ENCODE data around the gene FREY1.

DNA sequence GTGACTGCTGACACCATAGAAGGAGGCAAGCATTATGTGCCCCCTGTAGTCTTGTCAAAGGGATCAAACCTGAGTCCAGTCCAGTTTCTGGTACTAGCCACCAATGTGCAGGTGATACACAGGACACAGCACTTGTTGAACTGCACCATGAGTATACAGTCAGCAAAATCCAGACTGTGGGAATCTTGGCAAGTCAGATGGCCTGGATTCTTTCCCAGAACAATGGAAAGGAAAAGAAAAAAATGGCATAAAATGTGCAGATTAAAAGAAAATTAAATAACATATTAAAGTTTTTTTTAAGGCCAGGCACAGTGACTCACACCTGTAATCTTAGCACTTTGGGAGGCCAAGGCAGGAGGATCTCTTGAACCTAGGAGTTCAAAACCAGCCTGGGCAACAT lies 43.0 kb downstream of the FREY1 start:
- no peak for TF ChIP-seq BRF1 (IDR thresholded peaks at IDR 0.05; ENCODE audit: borderline replicate concordance, extremely low read depth, insufficient read length)
- TF ChIP-seq, protein P1, sequence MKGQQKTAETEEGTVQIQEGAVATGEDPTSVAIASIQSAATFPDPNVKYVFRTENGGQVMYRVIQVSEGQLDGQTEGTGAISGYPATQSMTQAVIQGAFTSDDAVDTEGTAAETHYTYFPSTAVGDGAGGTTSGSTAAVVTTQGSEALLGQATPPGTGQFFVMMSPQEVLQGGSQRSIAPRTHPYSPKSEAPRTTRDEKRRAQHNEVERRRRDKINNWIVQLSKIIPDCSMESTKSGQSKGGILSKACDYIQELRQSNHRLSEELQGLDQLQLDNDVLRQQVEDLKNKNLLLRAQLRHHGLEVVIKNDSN (CRISPR knock-in tag; IDR thresholded peaks at IDR 0.05), result no peak
- TF ChIP-seq, protein P2, sequence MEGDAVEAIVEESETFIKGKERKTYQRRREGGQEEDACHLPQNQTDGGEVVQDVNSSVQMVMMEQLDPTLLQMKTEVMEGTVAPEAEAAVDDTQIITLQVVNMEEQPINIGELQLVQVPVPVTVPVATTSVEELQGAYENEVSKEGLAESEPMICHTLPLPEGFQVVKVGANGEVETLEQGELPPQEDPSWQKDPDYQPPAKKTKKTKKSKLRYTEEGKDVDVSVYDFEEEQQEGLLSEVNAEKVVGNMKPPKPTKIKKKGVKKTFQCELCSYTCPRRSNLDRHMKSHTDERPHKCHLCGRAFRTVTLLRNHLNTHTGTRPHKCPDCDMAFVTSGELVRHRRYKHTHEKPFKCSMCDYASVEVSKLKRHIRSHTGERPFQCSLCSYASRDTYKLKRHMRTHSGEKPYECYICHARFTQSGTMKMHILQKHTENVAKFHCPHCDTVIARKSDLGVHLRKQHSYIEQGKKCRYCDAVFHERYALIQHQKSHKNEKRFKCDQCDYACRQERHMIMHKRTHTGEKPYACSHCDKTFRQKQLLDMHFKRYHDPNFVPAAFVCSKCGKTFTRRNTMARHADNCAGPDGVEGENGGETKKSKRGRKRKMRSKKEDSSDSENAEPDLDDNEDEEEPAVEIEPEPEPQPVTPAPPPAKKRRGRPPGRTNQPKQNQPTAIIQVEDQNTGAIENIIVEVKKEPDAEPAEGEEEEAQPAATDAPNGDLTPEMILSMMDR (IDR thresholded peaks at IDR 0.05 in 2 of 3, conservative IDR thresholded peaks at IDR 0.05 in 1 of 3; ENCODE audit: insufficient read depth in 2 of 3, low read depth in 1 of 3, low read length in 3 of 3), result no peak
- no peak for TF ChIP-seq POLR2A (conservative IDR thresholded peaks at IDR 0.05)
- TF ChIP-seq SOX6 (IDR thresholded peaks at IDR 0.05), result no peak
- TF ChIP-seq RHOXF2B (CRISPR knock-in tag; conservative IDR thresholded peaks at IDR 0.05), result no peak
- no peak for TF ChIP-seq ARID2 (IDR thresholded peaks at IDR 0.05)
- TF ChIP-seq HNRNPUL1 (IDR thresholded peaks at IDR 0.05; ENCODE audit: low read length), result no peak
- TF ChIP-seq DDX20 (tag; IDR thresholded peaks at IDR 0.05; ENCODE audit: low read depth), result no peak
- TF ChIP-seq, protein P3, sequence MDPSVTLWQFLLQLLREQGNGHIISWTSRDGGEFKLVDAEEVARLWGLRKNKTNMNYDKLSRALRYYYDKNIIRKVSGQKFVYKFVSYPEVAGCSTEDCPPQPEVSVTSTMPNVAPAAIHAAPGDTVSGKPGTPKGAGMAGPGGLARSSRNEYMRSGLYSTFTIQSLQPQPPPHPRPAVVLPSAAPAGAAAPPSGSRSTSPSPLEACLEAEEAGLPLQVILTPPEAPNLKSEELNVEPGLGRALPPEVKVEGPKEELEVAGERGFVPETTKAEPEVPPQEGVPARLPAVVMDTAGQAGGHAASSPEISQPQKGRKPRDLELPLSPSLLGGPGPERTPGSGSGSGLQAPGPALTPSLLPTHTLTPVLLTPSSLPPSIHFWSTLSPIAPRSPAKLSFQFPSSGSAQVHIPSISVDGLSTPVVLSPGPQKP (CRISPR knock-in tag; IDR thresholded peaks at IDR 0.05), result no peak
- no peak for TF ChIP-seq MYC (IDR thresholded peaks at IDR 0.05; ENCODE audit: low read depth, low read length)
- no peak for TF ChIP-seq MYC (CRISPR knock-in tag; IDR thresholded peaks at IDR 0.05; ENCODE audit: borderline replicate concordance, low read depth)
- TF ChIP-seq EZH2 (IDR thresholded peaks at IDR 0.05; ENCODE audit: borderline replicate concordance, low read depth, low read length), result no peak
- no peak for TF ChIP-seq SP1 (CRISPR knock-in tag; IDR thresholded peaks at IDR 0.05)
- TF ChIP-seq DNMT1 (IDR thresholded peaks at IDR 0.05), result no peak

Data from K562 (cell line).